ENCODE data around the gene PACS1.

PACS1 gene

GRCh38 chr11:66226101-66226500, 156.0 kb downstream of the PACS1 start:
- TF ChIP-seq CTCF (conservative IDR thresholded peaks at IDR 0.05; ENCODE audit: low read depth), result no peak
- POLR2A ChIA-PET (ENCODE audit: low non-redundant PET), result no interaction called here
- CTCF ChIA-PET, result interaction anchor here (0.5 to 0.6 kb wide), 2 partner anchors 32 to 170 kb away, joined by 3 read pairs; no protein-coding TSS in a partner anchor
- DNase-seq (ENCODE audit: low spot score), result no peak
- no peak overlapping the region for H3K27ac ChIP-seq

- no peak for TF ChIP-seq CTCF (conservative IDR thresholded peaks at IDR 0.05; ENCODE audit: low read depth)
- no peak for DNase-seq (ENCODE audit: low spot score)
- no peak overlapping the region for H3K27ac ChIP-seq
- ChIA-PET CTCF (interaction anchor here (1.2 kb wide), 1 partner anchor 31 kb away, joined by 3 read pairs; no protein-coding TSS in a partner anchor), POLR2A (ENCODE audit: low non-redundant PET) (no interaction called here)
Observed at GRCh38 chr11:66227700-66228099, 157.6 kb downstream of the PACS1 start.

- no peak overlapping the region for H3K27ac ChIP-seq
- TF ChIP-seq CTCF (conservative IDR thresholded peaks at IDR 0.05; ENCODE audit: low read depth), result no peak
- DNase-seq (ENCODE audit: low spot score), result no peak
- ChIA-PET CTCF (interaction anchor here (1.2 kb wide), 1 partner anchor 30 kb away, joined by 3 read pairs; no protein-coding TSS in a partner anchor), POLR2A (ENCODE audit: low non-redundant PET) (no interaction called here)
Observed at GRCh38 chr11:66228521-66228920, 158.4 kb downstream of the PACS1 start.

- POLR2A ChIA-PET (ENCODE audit: low non-redundant PET), result no interaction called here
- no peak for TF ChIP-seq CTCF (conservative IDR thresholded peaks at IDR 0.05; ENCODE audit: low read depth)
- no peak overlapping the region for H3K27ac ChIP-seq
- no peak for DNase-seq (ENCODE audit: low spot score)
- CTCF ChIA-PET, result no interaction called here
Observed at GRCh38 chr11:66230156-66230555, 160.1 kb downstream of the PACS1 start.

- no peak overlapping the region for H3K27ac ChIP-seq
- DNase-seq (ENCODE audit: low spot score), result no peak
- CTCF ChIA-PET, result no interaction called here
- TF ChIP-seq CTCF (conservative IDR thresholded peaks at IDR 0.05; ENCODE audit: low read depth), result no peak
- POLR2A ChIA-PET (ENCODE audit: low non-redundant PET), result no interaction called here
Observed at GRCh38 chr11:66230978-66231377, 160.9 kb downstream of the PACS1 start.

GRCh38 chr11:66231561-66231960, 161.5 kb downstream of the PACS1 start:
- TF ChIP-seq CTCF (conservative IDR thresholded peaks at IDR 0.05; ENCODE audit: low read depth), result no peak
- POLR2A ChIA-PET (ENCODE audit: low non-redundant PET), result no interaction called here
- no peak overlapping the region for H3K27ac ChIP-seq
- no peak for DNase-seq (ENCODE audit: low spot score)
- CTCF ChIA-PET, result no interaction called here

GRCh38 chr11:66232769-66233168, 162.7 kb downstream of the PACS1 start:
- no peak for DNase-seq (ENCODE audit: low spot score)
- TF ChIP-seq CTCF (conservative IDR thresholded peaks at IDR 0.05; ENCODE audit: low read depth), result no peak
- no peak overlapping the region for H3K27ac ChIP-seq
- POLR2A ChIA-PET (ENCODE audit: low non-redundant PET), result no interaction called here
- CTCF ChIA-PET, result no interaction called here
